Retinal pigment epithelial cell (primary cell): Measurements from ENCODE around the gene CAPRIN1.

Source experiments
- DNase-seq: peaks from one replicate; pipeline ENCODE4 v3.0.0-alpha.2; 2010; ENCODE audit warnings: low read depth
- H3K4me3 ChIP-seq: 2 replicates; pipeline ENCODE4 v1.5.1; 2011; ENCODE audit warnings: mild to moderate bottlenecking, low read length, control low read depth, moderate library complexity
- TF ChIP-seq, protein P1 (sequence below): conservative IDR thresholded peaks from 2 replicates; pipeline ENCODE4 v1.5.1; 2011; ENCODE audit warnings: low read depth, low read length, control low read depth, inconsistent platforms

CAPRIN1 gene

DNA sequence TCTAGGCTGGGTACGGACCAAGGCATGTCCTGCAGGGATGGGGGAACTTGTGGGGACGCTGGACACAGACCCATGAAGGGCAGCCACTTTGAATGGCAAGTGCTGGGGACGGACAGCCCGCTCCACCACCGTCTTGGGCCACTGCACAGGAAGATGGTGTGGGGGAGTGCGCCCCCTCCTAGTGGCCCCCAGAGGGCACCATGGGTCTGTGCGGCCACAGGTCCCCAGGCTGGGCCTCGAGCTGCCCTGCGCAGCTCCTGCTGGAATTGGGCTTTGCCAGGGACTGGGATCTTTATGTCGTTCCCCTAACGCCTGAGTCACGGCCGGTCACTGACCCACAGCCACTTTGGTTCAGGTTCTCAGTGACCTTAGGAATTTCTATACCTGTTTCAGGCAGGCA lies 98.3 kb downstream of the CAPRIN1 start:
- no peak overlapping the region for H3K4me3 ChIP-seq
- TF ChIP-seq, protein P1, sequence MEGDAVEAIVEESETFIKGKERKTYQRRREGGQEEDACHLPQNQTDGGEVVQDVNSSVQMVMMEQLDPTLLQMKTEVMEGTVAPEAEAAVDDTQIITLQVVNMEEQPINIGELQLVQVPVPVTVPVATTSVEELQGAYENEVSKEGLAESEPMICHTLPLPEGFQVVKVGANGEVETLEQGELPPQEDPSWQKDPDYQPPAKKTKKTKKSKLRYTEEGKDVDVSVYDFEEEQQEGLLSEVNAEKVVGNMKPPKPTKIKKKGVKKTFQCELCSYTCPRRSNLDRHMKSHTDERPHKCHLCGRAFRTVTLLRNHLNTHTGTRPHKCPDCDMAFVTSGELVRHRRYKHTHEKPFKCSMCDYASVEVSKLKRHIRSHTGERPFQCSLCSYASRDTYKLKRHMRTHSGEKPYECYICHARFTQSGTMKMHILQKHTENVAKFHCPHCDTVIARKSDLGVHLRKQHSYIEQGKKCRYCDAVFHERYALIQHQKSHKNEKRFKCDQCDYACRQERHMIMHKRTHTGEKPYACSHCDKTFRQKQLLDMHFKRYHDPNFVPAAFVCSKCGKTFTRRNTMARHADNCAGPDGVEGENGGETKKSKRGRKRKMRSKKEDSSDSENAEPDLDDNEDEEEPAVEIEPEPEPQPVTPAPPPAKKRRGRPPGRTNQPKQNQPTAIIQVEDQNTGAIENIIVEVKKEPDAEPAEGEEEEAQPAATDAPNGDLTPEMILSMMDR, result peak; percentile 47
- no peak for DNase-seq

DNA sequence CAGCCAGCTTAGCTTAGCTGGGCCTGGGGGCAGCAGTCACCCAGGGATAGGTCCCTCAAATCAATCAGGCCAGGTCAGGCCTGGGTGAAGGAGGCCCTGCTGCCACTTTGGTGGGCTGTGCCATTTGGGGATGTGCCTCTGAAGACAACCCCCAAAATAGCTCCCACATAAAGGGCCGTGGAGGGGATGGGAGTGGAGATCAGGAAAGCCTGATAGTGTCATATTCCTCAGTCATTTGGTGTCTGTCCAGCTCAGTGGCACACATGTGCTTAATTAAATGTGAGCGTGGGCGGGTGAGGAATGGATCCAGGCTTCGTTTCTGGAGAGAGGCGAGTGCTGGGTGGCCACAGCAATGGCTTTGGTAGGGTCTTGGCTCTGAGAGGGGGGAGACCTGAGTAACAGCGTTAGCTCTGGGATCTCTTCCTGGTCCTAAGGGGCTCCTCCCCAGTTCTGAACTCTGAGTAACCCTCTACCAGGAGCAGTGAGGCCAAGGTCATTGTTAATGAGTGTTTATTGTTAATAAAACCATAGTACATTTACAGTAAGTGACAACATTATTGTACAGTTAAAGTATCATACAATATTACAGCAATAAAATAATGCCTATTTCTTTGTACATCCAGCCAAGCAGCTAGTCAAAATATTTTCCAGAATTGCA lies 99.1 kb downstream of the CAPRIN1 start:
- TF ChIP-seq, protein P1, result no peak
- DNase-seq, result no peak
- H3K4me3 ChIP-seq, result no peak overlapping the region
